ENCODE results near the gene DUSP9.

DUSP9 gene

GRCh38 chrX:153649178-153649914 lies 2.3 kb downstream of the DUSP9 start:
- no peak for DNase-seq

GRCh38 chrX:153649915-153650782 lies 3.1 kb downstream of the DUSP9 start:
- DNase-seq, result no peak

GRCh38 chrX:153650959-153651358 lies 4.0 kb downstream of the DUSP9 start:
- no peak for DNase-seq

- no peak for DNase-seq
Measured at GRCh38 chrX:153651540-153652079, 4.6 kb downstream of the DUSP9 start.

- DNase-seq, result no peak
Measured at GRCh38 chrX:153653556-153653955, 6.6 kb downstream of the DUSP9 start.

GRCh38 chrX:153657161-153657560 lies 10.2 kb downstream of the DUSP9 start:
- DNase-seq, result no peak

GRCh38 chrX:153659268-153659667 lies 12.3 kb downstream of the DUSP9 start:
- DNase-seq, result no peak

- no peak for DNase-seq
Measured at GRCh38 chrX:153662266-153662665, 15.3 kb downstream of the DUSP9 start.

- DNase-seq, result no peak
Measured at GRCh38 chrX:153665726-153666306, 18.8 kb downstream of the DUSP9 start.

GRCh38 chrX:153667281-153667955 lies 20.4 kb downstream of the DUSP9 start:
- no peak for DNase-seq

GRCh38 chrX:153667956-153668396 lies 21.0 kb downstream of the DUSP9 start:
- peak; percentile 87 for DNase-seq

GRCh38 chrX:153668423-153669173 lies 21.6 kb downstream of the DUSP9 start:
- DNase-seq, result no peak

- no peak for DNase-seq
Measured at GRCh38 chrX:153669174-153669890, 22.3 kb downstream of the DUSP9 start.

GRCh38 chrX:153669901-153670731 lies 23.1 kb downstream of the DUSP9 start:
- no peak for DNase-seq

GRCh38 chrX:153670748-153671588 lies 24.0 kb downstream of the DUSP9 start:
- DNase-seq, result no peak

GRCh38 chrX:153671589-153672530 lies 24.9 kb downstream of the DUSP9 start:
- no peak for DNase-seq

- no peak for DNase-seq
Measured at GRCh38 chrX:153672531-153673427, 25.8 kb downstream of the DUSP9 start.

Measured in right hindlimb (tissue), 1 donor.